HepG2 (cell line): Measurements from ENCODE around the gene CAMTA1. TPM values are rescaled to one million over a fixed set of nuclear protein-coding genes. Genes with fewer than 3 reads are reported as not detected.

Source experiments
- ATAC-seq: fragments of 200-7000 bp; cut with Tn5 transposase; 3 replicates; pipeline ENCODE4 v1.9.1; 2020; ENCODE audit warnings: mild to moderate bottlenecking, moderate library complexity
- BruUV-seq: library from RNA; stranded (reverse); fragments of 400-500 nt; replicated peaks from 2 replicates; lab custom pipeline; 2021; lab: Mats Ljungman, UMichigan
- CTCF ChIA-PET: fragments of 300-600 bp; formaldehyde crosslinking; extraction: SDS; loops from one replicate; lab custom pipeline; 2021; ENCODE audit warnings: low total read pairs, inconsistent platforms, low intra/inter-chr PET ratio; lab: Yijun Ruan, JAX
- POLR2A ChIA-PET: fragments of 350-600 bp; sonication (Branson Sonifier 250); formaldehyde crosslinking; loops from one replicate; lab custom pipeline; 2020; ENCODE audit warnings: antibody characterized with exemption, inconsistent platforms; lab: Yijun Ruan, JAX
- DNase-seq: peaks from one replicate; pipeline ENCODE4 v3.0.0-alpha.2; 2015; ENCODE audit warnings: low spot score
- FAIRE-seq: peaks from 3 replicates; lab custom pipeline; 2011; peaks lifted over from hg19 to GRCh38; lab: Jason Lieb, UNC
- H2AFZ ChIP-seq: one replicate; pipeline ENCODE4 v1.6.1; 2011; ENCODE audit warnings: low read length, inconsistent platforms
- H3K27ac ChIP-seq: fragments of 300-600 bp; 3 replicates; pipeline ENCODE4 v1.8.0; 2011; ENCODE audit warnings: mixed run types, mild to moderate bottlenecking, mixed read lengths, low read length, inconsistent platforms; ENCODE audit not compliant: insufficient read depth; ENCODE audit errors: extremely low read length
- H3K27me3 ChIP-seq, 2 experiments: fragments of 200-600 bp in 1 of 2; 2 replicates in 1 of 2; 3 replicates in 1 of 2; pipeline versions ENCODE4 v1.6.0 to v1.8.0; 2011; ENCODE audit warnings: low read length in 2 of 2, mild to moderate bottlenecking in 2 of 2, moderate library complexity in 2 of 2, inconsistent platforms in 1 of 2; ENCODE audit not compliant: insufficient read depth in 2 of 2, control insufficient read depth in 1 of 2
- H3K36me3 ChIP-seq, 2 experiments: fragments of 200-600 bp in 1 of 2; replicated peaks in 1 of 2; 2 replicates in 1 of 2; 3 replicates in 1 of 2; pipeline versions ENCODE4 v1.5.1 to v1.8.0; 2011; ENCODE audit warnings: low read length in 2 of 2, inconsistent platforms in 1 of 2; ENCODE audit not compliant: insufficient read depth in 2 of 2, control insufficient read depth in 1 of 2
- H3K4me1 ChIP-seq: 2 replicates; pipeline ENCODE4 v1.5.1; 2012; ENCODE audit warnings: low read length, inconsistent platforms; ENCODE audit not compliant: insufficient read depth
- H3K4me2 ChIP-seq: 2 replicates; pipeline ENCODE4 v1.6.0; 2011; ENCODE audit warnings: low read depth, low read length, inconsistent platforms
- H3K4me3 ChIP-seq, 3 experiments: fragments of 200-600 bp in 1 of 3; sonication (generic), shearing (Covaris generic) in 1 of 3; replicated peaks in 1 of 3; 2 replicates each; pipeline ENCODE4 v1.5.1; 2011 to 2016; ENCODE audit warnings: low read length in 3 of 3, inconsistent platforms in 2 of 3, low read depth in 2 of 3, mild to moderate bottlenecking in 2 of 3, control low read depth in 1 of 3, mixed read lengths in 1 of 3; ENCODE audit not compliant: insufficient read depth in 1 of 3
- H3K79me2 ChIP-seq: one replicate; pipeline ENCODE4 v1.6.1; 2011; ENCODE audit warnings: low read length, inconsistent platforms; ENCODE audit not compliant: insufficient read depth
- H3K9ac ChIP-seq: 2 replicates; pipeline ENCODE4 v1.6.0; 2011; ENCODE audit warnings: mild to moderate bottlenecking, low read depth, low read length, inconsistent platforms; ENCODE audit not compliant: insufficient read depth
- H3K9me3 ChIP-seq: 2 replicates; pipeline ENCODE4 v1.5.1; 2012; ENCODE audit warnings: mild to moderate bottlenecking, low read length
- H4K20me1 ChIP-seq: 2 replicates; pipeline ENCODE4 v1.6.0; 2011; ENCODE audit warnings: inconsistent platforms, mild to moderate bottlenecking, low read length, moderate library complexity; ENCODE audit not compliant: insufficient read depth
- ARID4A ChIP-seq: sonication (generic); formaldehyde crosslinking; IDR thresholded peaks from 2 replicates; pipeline ENCODE4 v1.5.0; 2020; ENCODE audit warnings: mild to moderate bottlenecking, missing genetic modification reagents, borderline replicate concordance
- E2F2 ChIP-seq: sonication (generic); formaldehyde crosslinking; IDR thresholded peaks from 2 replicates; pipeline ENCODE4 v1.4.0; 2020; ENCODE audit warnings: missing genetic modification reagents, borderline replicate concordance
- KAT2B ChIP-seq: fragments of 150-350 bp; IDR thresholded peaks from 2 replicates; pipeline ENCODE4 v1.6.1; 2014; ENCODE audit warnings: low read depth, low read length, borderline replicate concordance
- LRRFIP1 ChIP-seq: sonication (generic); formaldehyde crosslinking; conservative IDR thresholded peaks from 2 replicates; pipeline ENCODE4 v1.4.0; 2020; ENCODE audit warnings: missing genetic modification reagents
- MBD4 ChIP-seq: IDR thresholded peaks from 2 replicates; pipeline ENCODE4 v1.6.1; 2012; ENCODE audit warnings: low read length, inconsistent platforms, borderline replicate concordance
- MED8 ChIP-seq: sonication (generic); formaldehyde crosslinking; IDR thresholded peaks from 2 replicates; pipeline ENCODE4 v1.8.1; 2023; ENCODE audit warnings: mild to moderate bottlenecking, missing genetic modification reagents; ENCODE audit not compliant: insufficient replicate concordance
- MTF1 ChIP-seq: sonication (generic); formaldehyde crosslinking; IDR thresholded peaks from 2 replicates; pipeline ENCODE4 v1.5.0; 2020; ENCODE audit warnings: missing genetic modification reagents
- NR2C2 ChIP-seq: sonication (generic); formaldehyde crosslinking; IDR thresholded peaks from 2 replicates; pipeline ENCODE4 v1.4.0; 2020; ENCODE audit warnings: missing genetic modification reagents, mild to moderate bottlenecking, moderate library complexity, borderline replicate concordance
- PHF5A ChIP-seq: IDR thresholded peaks from one replicate; pipeline ENCODE4 v1.6.1; 2018; ENCODE audit warnings: low read depth, missing genetic modification reagents; ENCODE audit not compliant: unreplicated experiment
- SMARCC2 ChIP-seq: fragments of 450-650 bp; IDR thresholded peaks from 2 replicates; pipeline ENCODE4 v1.6.1; 2017; ENCODE audit warnings: antibody characterized with exemption, mild to moderate bottlenecking
- TAF1 ChIP-seq: sonication (generic); formaldehyde crosslinking; IDR thresholded peaks from 2 replicates; pipeline ENCODE4 v1.4.0; 2020; ENCODE audit warnings: missing genetic modification reagents
- TFE3 ChIP-seq: IDR thresholded peaks from 2 replicates; pipeline ENCODE4 v1.6.1; 2016
- ZNF232 ChIP-seq: sonication (generic); formaldehyde crosslinking; IDR thresholded peaks from 2 replicates; pipeline ENCODE4 v1.4.0; 2020; ENCODE audit warnings: missing genetic modification reagents, borderline replicate concordance
- ZNF598 ChIP-seq: sonication (generic); formaldehyde crosslinking; IDR thresholded peaks from 2 replicates; pipeline ENCODE4 v1.5.1; 2020; ENCODE audit warnings: mild to moderate bottlenecking, missing genetic modification reagents, borderline replicate concordance
- WGBS: methylation state at CpG from one replicate; pipeline ENCODE4 v1.1.6; 2017; ENCODE audit warnings: low lambda C conversion rate; 5-methylcytosine and 5-hydroxymethylcytosine counted together
- in situ Hi-C: cut with HindIII; loops from 2 replicates; pipeline ENCODE4 v1.10.0; 2017; ENCODE audit warnings: low pct_unique_long_range_greater_than_20kb; ENCODE audit not compliant: extremely low pct_ligation_motif_present
- intact Hi-C: fragments of 100-400 bp; cut with micrococcal nuclease; formaldehyde crosslinking; loops from one replicate; pipeline ENCODE4 v1.10.0; 2022; ENCODE audit not compliant: unreplicated experiment
- polyA plus RNA-seq, 8 experiments: library from polyadenylated mRNA; depleted of rRNA in 3 of 8; stranded (reverse) in 7 of 8; unstranded in 1 of 8; fragments of >200 nt; fragmentation: Illumina TruSeq in 4 of 8; extraction: Trizol in 4 of 8; gene quantifications; 2 replicates each; pipeline versions ENCODE4 v1.2.1 to v1.2.3, GENCODE V29; 2011 to 2016; ENCODE audit warnings: low read depth in 4 of 8, missing spikeins in 1 of 8, mixed read lengths in 1 of 8; ENCODE audit not compliant: insufficient read depth in 1 of 8
- total RNA-seq, 5 experiments: library from RNA; depleted of rRNA; stranded (reverse); fragments of >200 nt; fragmentation: Illumina TruSeq; extraction: Trizol; gene quantifications; 2 replicates each; pipeline ENCODE4 v1.2.3, GENCODE V29; 2016; ENCODE audit warnings: low read depth in 1 of 5

Gene CAMTA1
- total and polyA plus RNA-seq, 2 of the 13 experiments (the other 11 are each of a cell fraction or from before 2014, with no cell fraction given): 25.0 to 36.4 TPM

- in situ Hi-C loops: no loop called here
- TF ChIP-seq NR2C2 (CRISPR knock-in tag) (no peak), MED8 (no peak), SMARCC2 (no peak), TAF1 (CRISPR knock-in tag) (no peak), PHF5A (CRISPR knock-in tag) (no peak), MTF1 (CRISPR knock-in tag) (no peak), E2F2 (CRISPR knock-in tag) (no peak), MBD4 (no peak), ARID4A (CRISPR knock-in tag) (no peak), LRRFIP1 (no peak), KAT2B (no peak), TFE3 (CRISPR knock-in tag) (no peak), ZNF598 (CRISPR knock-in tag) (no peak), ZNF232 (CRISPR knock-in tag) (no peak)
These were observed 508.7 kb downstream of the CAMTA1 start for GRCh38 chr1:7293702-7294629.

More at GRCh38 chr1:7293702-7294629, 508.7 kb downstream of the CAMTA1 start:
- H3K27me3 ChIP-seq: peaks cover 0 to 32% of the 10 kb centered on the region in 2 experiments; a peak in 3 of 5 replicates
- no peak overlapping the region for H2AFZ ChIP-seq
- H3K36me3 ChIP-seq: no peaks in the 10 kb centered on the region
- H3K4me2 ChIP-seq: no peak overlapping the region
- ATAC-seq: no peak
- BruUV-seq: no TSS peak
- CTCF ChIA-PET: no interaction called here
- 14% methylated on average over 14 of the region's 16 CpGs for WGBS
- no peak for DNase-seq
- no peak for FAIRE-seq
- no peak overlapping the region for H3K27ac ChIP-seq
- H3K4me1 ChIP-seq: no peaks in the 10 kb centered on the region
- no peaks in the 10 kb centered on the region for H3K79me2 ChIP-seq
- intact Hi-C loops: no loop called here
- H4K20me1 ChIP-seq: no peaks in the 10 kb centered on the region
- no peak overlapping the region for H3K4me3 ChIP-seq
- H3K9ac ChIP-seq: no peak overlapping the region
- H3K9me3 ChIP-seq: peaks cover 8% of the 10 kb centered on the region; the same call in 1 of the 2 replicates
- POLR2A ChIA-PET: no interaction called here
